ENCODE measurements around the gene NTNG2.

DNA sequence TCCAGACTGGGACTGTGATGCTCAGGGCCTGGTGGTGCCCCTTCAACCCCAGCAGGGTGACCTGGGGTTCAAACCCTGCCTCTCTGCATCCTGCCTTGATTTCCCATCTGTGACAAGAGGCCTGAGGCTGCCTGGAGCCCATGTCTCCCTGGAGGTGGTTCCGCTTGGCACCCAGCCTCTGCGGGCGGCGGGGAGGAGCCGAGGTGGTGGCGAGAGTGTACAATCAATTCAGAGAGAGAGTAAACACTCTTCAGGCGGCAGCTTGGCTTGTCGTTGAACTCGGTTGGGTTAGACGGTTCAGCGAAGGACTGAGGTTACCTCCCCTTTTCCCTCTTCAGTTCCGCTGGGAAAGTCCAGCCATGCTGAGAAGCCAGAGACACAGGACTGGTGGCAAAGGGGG, 39.3 kb downstream of the NTNG2 start:
- TF ChIP-seq ZNF544 (tag by site-specific recombination; IDR thresholded peaks at IDR 0.05) (no peak), ZNF433 (tag by site-specific recombination; IDR thresholded peaks at IDR 0.05; ENCODE audit: low read depth) (no peak), ZNF266 (tag by site-specific recombination; IDR thresholded peaks at IDR 0.05; ENCODE audit: low read depth) (no peak), ZBTB1 (tag by site-specific recombination; IDR thresholded peaks at IDR 0.05) (no peak), ZNF48 (tag by site-specific recombination; IDR thresholded peaks at IDR 0.05) (no peak), ZNF530 (tag by site-specific recombination; IDR thresholded peaks at IDR 0.05; ENCODE audit: low read depth) (no peak), ZNF24 (tag by site-specific recombination; IDR thresholded peaks at IDR 0.05) (no peak)
- TF ChIP-seq, protein P1, sequence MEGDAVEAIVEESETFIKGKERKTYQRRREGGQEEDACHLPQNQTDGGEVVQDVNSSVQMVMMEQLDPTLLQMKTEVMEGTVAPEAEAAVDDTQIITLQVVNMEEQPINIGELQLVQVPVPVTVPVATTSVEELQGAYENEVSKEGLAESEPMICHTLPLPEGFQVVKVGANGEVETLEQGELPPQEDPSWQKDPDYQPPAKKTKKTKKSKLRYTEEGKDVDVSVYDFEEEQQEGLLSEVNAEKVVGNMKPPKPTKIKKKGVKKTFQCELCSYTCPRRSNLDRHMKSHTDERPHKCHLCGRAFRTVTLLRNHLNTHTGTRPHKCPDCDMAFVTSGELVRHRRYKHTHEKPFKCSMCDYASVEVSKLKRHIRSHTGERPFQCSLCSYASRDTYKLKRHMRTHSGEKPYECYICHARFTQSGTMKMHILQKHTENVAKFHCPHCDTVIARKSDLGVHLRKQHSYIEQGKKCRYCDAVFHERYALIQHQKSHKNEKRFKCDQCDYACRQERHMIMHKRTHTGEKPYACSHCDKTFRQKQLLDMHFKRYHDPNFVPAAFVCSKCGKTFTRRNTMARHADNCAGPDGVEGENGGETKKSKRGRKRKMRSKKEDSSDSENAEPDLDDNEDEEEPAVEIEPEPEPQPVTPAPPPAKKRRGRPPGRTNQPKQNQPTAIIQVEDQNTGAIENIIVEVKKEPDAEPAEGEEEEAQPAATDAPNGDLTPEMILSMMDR (tag by site-specific recombination; IDR thresholded peaks at IDR 0.05) = no peak
- TF ChIP-seq, protein P2, sequence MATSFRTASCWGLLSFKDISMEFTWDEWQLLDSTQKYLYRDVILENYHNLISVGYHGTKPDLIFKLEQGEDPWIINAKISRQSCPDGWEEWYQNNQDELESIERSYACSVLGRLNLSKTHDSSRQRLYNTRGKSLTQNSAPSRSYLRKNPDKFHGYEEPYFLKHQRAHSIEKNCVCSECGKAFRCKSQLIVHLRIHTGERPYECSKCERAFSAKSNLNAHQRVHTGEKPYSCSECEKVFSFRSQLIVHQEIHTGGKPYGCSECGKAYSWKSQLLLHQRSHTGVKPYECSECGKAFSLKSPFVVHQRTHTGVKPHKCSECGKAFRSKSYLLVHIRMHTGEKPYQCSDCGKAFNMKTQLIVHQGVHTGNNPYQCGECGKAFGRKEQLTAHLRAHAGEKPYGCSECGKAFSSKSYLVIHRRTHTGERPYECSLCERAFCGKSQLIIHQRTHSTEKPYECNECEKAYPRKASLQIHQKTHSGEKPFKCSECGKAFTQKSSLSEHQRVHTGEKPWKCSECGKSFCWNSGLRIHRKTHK (tag by site-specific recombination; IDR thresholded peaks at IDR 0.05) = no peak
- TF ChIP-seq, protein P3, sequence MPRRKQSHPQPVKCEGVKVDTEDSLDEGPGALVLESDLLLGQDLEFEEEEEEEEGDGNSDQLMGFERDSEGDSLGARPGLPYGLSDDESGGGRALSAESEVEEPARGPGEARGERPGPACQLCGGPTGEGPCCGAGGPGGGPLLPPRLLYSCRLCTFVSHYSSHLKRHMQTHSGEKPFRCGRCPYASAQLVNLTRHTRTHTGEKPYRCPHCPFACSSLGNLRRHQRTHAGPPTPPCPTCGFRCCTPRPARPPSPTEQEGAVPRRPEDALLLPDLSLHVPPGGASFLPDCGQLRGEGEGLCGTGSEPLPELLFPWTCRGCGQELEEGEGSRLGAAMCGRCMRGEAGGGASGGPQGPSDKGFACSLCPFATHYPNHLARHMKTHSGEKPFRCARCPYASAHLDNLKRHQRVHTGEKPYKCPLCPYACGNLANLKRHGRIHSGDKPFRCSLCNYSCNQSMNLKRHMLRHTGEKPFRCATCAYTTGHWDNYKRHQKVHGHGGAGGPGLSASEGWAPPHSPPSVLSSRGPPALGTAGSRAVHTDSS (tag by site-specific recombination; IDR thresholded peaks at IDR 0.05) = no peak
- TF ChIP-seq, protein P4, sequence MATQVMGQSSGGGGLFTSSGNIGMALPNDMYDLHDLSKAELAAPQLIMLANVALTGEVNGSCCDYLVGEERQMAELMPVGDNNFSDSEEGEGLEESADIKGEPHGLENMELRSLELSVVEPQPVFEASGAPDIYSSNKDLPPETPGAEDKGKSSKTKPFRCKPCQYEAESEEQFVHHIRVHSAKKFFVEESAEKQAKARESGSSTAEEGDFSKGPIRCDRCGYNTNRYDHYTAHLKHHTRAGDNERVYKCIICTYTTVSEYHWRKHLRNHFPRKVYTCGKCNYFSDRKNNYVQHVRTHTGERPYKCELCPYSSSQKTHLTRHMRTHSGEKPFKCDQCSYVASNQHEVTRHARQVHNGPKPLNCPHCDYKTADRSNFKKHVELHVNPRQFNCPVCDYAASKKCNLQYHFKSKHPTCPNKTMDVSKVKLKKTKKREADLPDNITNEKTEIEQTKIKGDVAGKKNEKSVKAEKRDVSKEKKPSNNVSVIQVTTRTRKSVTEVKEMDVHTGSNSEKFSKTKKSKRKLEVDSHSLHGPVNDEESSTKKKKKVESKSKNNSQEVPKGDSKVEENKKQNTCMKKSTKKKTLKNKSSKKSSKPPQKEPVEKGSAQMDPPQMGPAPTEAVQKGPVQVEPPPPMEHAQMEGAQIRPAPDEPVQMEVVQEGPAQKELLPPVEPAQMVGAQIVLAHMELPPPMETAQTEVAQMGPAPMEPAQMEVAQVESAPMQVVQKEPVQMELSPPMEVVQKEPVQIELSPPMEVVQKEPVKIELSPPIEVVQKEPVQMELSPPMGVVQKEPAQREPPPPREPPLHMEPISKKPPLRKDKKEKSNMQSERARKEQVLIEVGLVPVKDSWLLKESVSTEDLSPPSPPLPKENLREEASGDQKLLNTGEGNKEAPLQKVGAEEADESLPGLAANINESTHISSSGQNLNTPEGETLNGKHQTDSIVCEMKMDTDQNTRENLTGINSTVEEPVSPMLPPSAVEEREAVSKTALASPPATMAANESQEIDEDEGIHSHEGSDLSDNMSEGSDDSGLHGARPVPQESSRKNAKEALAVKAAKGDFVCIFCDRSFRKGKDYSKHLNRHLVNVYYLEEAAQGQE (tag by site-specific recombination; IDR thresholded peaks at IDR 0.05) = no peak
